Calu3 (cell line): Measurements from ENCODE around the gene ANKRD16. TPM values are rescaled to one million over a fixed set of nuclear protein-coding genes. Genes with fewer than 3 reads are reported as not detected.

Experiments
- BruUV-seq: library from RNA; stranded (reverse); fragments of 400-500 nt; replicated peaks from 2 replicates; lab custom pipeline; 2021; lab: Mats Ljungman, UMichigan
- CTCF ChIA-PET: fragments of 300-600 bp; sonication (Branson Sonifier 250); formaldehyde crosslinking; loops from one replicate; lab custom pipeline; 2022; ENCODE audit warnings: antibody characterized with exemption; lab: Charles Lee
- DNase-seq: peaks from one replicate; pipeline ENCODE4 v3.0.0; 2022
- H3K27ac Mint-ChIP-seq: one replicate; pipeline ENCODE4 v1.8.0; 2022; ENCODE audit warnings: mixed read lengths; ENCODE audit not compliant: unreplicated experiment
- H3K27me3 Mint-ChIP-seq: one replicate; pipeline ENCODE4 v1.8.0; 2022; ENCODE audit warnings: mixed read lengths; ENCODE audit not compliant: unreplicated experiment
- H3K36me3 Mint-ChIP-seq: one replicate; pipeline ENCODE4 v1.8.0; 2022; ENCODE audit warnings: mild to moderate bottlenecking, moderate library complexity, mixed read lengths; ENCODE audit not compliant: insufficient read depth, unreplicated experiment
- H3K4me1 Mint-ChIP-seq: one replicate; pipeline ENCODE4 v1.8.0; 2022; ENCODE audit warnings: mild to moderate bottlenecking, low read depth, mixed read lengths; ENCODE audit not compliant: unreplicated experiment
- H3K4me3 Mint-ChIP-seq: one replicate; pipeline ENCODE4 v1.8.0; 2022; ENCODE audit warnings: mild to moderate bottlenecking, low read depth, moderate library complexity, mixed read lengths; ENCODE audit not compliant: unreplicated experiment
- H3K9me3 Mint-ChIP-seq: one replicate; pipeline ENCODE4 v1.8.0; 2022; ENCODE audit warnings: low read depth, mixed read lengths; ENCODE audit not compliant: unreplicated experiment
- intact Hi-C: fragments of 100-400 bp; cut with micrococcal nuclease; formaldehyde crosslinking; loops from one replicate; pipeline ENCODE4 v1.10.0; 2022; ENCODE audit not compliant: unreplicated experiment
- total RNA-seq: library from RNA; stranded (reverse); gene quantifications from 2 replicates; pipeline ENCODE4 v1.2.3, GENCODE V29; 2022
- TF ChIP-seq, protein P1 (sequence below): fragments of 200-600 bp; IDR thresholded peaks from one replicate; pipeline ENCODE4 v1.8.0; 2022; ENCODE audit warnings: antibody characterized with exemption; ENCODE audit not compliant: unreplicated experiment

ANKRD16 gene
- total RNA-seq, 1 experiment from 2014 or later: 8.7 TPM

GRCh38 chr10:5898163-5898562, 8.5 kb upstream of the ANKRD16 start:
- no peak overlapping the region for H3K27ac Mint-ChIP-seq
- TF ChIP-seq, protein P1, sequence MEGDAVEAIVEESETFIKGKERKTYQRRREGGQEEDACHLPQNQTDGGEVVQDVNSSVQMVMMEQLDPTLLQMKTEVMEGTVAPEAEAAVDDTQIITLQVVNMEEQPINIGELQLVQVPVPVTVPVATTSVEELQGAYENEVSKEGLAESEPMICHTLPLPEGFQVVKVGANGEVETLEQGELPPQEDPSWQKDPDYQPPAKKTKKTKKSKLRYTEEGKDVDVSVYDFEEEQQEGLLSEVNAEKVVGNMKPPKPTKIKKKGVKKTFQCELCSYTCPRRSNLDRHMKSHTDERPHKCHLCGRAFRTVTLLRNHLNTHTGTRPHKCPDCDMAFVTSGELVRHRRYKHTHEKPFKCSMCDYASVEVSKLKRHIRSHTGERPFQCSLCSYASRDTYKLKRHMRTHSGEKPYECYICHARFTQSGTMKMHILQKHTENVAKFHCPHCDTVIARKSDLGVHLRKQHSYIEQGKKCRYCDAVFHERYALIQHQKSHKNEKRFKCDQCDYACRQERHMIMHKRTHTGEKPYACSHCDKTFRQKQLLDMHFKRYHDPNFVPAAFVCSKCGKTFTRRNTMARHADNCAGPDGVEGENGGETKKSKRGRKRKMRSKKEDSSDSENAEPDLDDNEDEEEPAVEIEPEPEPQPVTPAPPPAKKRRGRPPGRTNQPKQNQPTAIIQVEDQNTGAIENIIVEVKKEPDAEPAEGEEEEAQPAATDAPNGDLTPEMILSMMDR: no peak
- no peak overlapping the region for H3K4me3 Mint-ChIP-seq
- CTCF ChIA-PET: no interaction called here
- no TSS peak for BruUV-seq
- H3K27me3 Mint-ChIP-seq: no peaks in the 10 kb centered on the region
- intact Hi-C loops: no loop called here
- H3K4me1 Mint-ChIP-seq: peaks cover 4% of the 10 kb centered on the region
- no peak for DNase-seq
- peaks cover 13% of the 10 kb centered on the region for H3K9me3 Mint-ChIP-seq
- peaks cover 26% of the 10 kb centered on the region for H3K36me3 Mint-ChIP-seq

DNA sequence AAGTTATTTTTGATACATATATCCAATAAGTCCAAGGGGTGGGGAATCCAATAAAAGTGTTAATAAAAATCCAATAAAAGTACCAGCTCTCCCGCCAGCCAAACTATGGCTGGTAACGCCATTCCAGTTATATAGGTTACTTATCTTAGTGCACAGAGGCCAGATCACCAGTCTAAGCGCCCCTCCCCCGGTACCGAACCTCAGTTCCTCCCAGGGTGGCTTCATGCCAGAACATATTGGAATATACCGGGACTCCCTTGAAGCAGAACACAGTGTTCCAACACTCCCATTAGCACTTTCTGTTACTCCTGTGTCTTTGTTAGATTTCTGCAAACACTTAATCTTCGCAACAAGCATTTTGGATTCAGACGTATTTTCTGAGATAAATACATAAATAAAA, 7.8 kb upstream of the ANKRD16 start:
- Mint-ChIP-seq H3K4me1 (peaks cover 11% of the 10 kb centered on the region), H3K36me3 (peaks cover 26% of the 10 kb centered on the region), H3K4me3 (no peak overlapping the region), H3K27me3 (no peaks in the 10 kb centered on the region), H3K9me3 (peaks cover 13% of the 10 kb centered on the region), H3K27ac (no peak overlapping the region)
- no peak for DNase-seq
- TF ChIP-seq, protein P1: no peak
- intact Hi-C loops: no loop called here
- CTCF ChIA-PET: no interaction called here
- no TSS peak for BruUV-seq

DNA sequence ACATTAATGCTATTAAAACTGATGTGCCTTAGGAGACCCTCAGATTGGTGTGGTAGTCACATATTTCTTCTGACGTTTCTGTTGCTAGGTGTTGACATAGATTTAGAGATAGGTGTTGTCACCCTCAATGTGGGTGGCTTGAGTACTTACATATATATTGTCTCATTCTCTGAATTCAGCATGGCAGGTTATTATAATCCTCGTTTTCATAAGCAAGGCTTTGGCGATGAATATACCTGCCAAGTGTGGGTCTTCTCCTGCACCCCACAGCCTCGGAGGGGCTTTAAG, 7.3 kb upstream of the ANKRD16 start:
- intact Hi-C loops: no loop called here
- no TSS peak for BruUV-seq
- TF ChIP-seq, protein P1: no peak
- peaks cover 26% of the 10 kb centered on the region for H3K36me3 Mint-ChIP-seq
- CTCF ChIA-PET: no interaction called here
- H3K27me3 Mint-ChIP-seq: no peaks in the 10 kb centered on the region
- no peak for DNase-seq
- no peak overlapping the region for H3K27ac Mint-ChIP-seq
- H3K4me1 Mint-ChIP-seq: peaks cover 16% of the 10 kb centered on the region
- H3K4me3 Mint-ChIP-seq: no peak overlapping the region
- peaks cover 13% of the 10 kb centered on the region for H3K9me3 Mint-ChIP-seq

DNA sequence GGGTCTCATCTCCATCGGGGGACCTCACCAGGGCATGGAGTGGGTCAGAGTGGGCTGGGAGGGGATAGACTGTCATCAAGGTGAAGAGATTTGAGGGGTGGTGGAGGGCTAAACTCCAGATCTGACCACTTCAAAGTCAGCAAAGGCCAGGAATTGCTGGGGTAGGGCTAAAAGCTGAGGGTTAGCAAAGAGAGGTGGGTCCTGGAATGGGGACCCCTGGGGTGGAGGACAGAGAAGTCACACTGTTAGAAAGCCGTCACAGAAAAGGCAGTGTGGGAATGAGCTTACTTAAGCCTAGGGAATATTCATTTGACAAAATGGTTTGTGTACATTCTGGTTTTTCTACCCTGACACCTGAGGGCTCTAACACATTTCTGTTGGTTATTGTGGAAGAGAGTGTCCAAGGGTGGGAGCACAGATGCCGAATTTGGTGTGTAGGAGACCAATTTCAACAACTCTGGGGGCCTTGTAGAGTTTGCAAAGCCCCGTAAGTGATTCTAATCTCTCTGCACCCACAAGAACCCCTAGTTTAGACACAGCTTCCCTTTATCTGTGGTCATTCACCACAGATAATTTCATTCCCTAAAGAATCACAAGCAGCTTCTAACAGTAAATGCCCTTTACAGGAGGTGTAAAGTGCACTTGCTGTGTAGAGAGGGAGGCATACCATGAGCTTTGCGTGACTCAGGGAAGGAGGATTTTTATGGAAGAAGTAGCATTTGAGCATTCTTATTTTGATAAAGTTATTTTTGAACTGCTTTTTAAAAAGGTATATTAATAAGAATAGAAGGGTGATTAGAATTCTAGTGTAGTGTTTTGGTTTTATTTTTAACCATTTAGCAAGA, 6.7 kb upstream of the ANKRD16 start:
- BruUV-seq: no TSS peak
- no peaks in the 10 kb centered on the region for H3K27me3 Mint-ChIP-seq
- no peak overlapping the region for H3K4me3 Mint-ChIP-seq
- CTCF ChIA-PET: no interaction called here
- peaks cover 13% of the 10 kb centered on the region for H3K9me3 Mint-ChIP-seq
- peaks cover 21% of the 10 kb centered on the region for H3K4me1 Mint-ChIP-seq
- TF ChIP-seq, protein P1: no peak
- H3K36me3 Mint-ChIP-seq: peaks cover 26% of the 10 kb centered on the region
- intact Hi-C loops: no loop called here
- DNase-seq: no peak
- H3K27ac Mint-ChIP-seq: no peak overlapping the region
